Activated T-helper 1 cell treated with anti-CD3 and anti-CD28 coated beads, Interleukin-12 subunit alpha, Interleukin-12 subunit beta, Interleukin-2, Interleukin-4 antibody, amounts not matched to agents 30 ng/mL and 10 ng/mL and 1 ng/mL, durations not matched to agents 14 hours and 24 hours and 36 hours (primary cell): ENCODE data around the gene HECW1. TPM values are rescaled to one million over a fixed set of nuclear protein-coding genes. Genes with fewer than 3 reads are reported as not detected.

ENCODE experiments used
- DNase-seq: peaks from one replicate; pipeline ENCODE4 v3.0.0; 2021; ENCODE audit warnings: low spot score
- H3K27ac Mint-ChIP-seq: one replicate; pipeline ENCODE4 v1.8.0; 2021; ENCODE audit warnings: mild to moderate bottlenecking, mixed read lengths
- H3K27me3 Mint-ChIP-seq: one replicate; pipeline ENCODE4 v1.8.0; 2022; ENCODE audit warnings: mild to moderate bottlenecking, moderate library complexity, mixed read lengths; ENCODE audit not compliant: insufficient read depth
- H3K36me3 Mint-ChIP-seq: one replicate; pipeline ENCODE4 v1.8.0; 2021; ENCODE audit warnings: low read depth, mixed read lengths
- H3K4me1 Mint-ChIP-seq: one replicate; pipeline ENCODE4 v1.8.0; 2021; ENCODE audit warnings: low read depth, mixed read lengths
- H3K4me3 Mint-ChIP-seq: one replicate; pipeline ENCODE4 v1.8.0; 2021; ENCODE audit warnings: mild to moderate bottlenecking, moderate library complexity, mixed read lengths
- H3K9me3 Mint-ChIP-seq: one replicate; pipeline ENCODE4 v1.8.0; 2021; ENCODE audit warnings: mixed read lengths
- intact Hi-C: fragments of 100-400 bp; cut with micrococcal nuclease; formaldehyde crosslinking; loops from one replicate; pipeline ENCODE4 v1.15.1; 2024
- total RNA-seq: library from RNA; stranded (reverse); gene quantifications from 2 replicates; pipeline ENCODE4 v1.2.3, GENCODE V29; 2022

Gene HECW1
- total RNA-seq, 1 donor from 2014 or later: not detected

- no peak for DNase-seq
- no peak overlapping the region for H3K27ac Mint-ChIP-seq
- intact Hi-C loops: no loop called here
- no peaks in the 10 kb centered on the region for H3K27me3 Mint-ChIP-seq
- no peaks in the 10 kb centered on the region for H3K9me3 Mint-ChIP-seq
- H3K4me3 Mint-ChIP-seq: no peak overlapping the region
- H3K4me1 Mint-ChIP-seq: no peaks in the 10 kb centered on the region
- H3K36me3 Mint-ChIP-seq: no peaks in the 10 kb centered on the region
These were observed 250.2 kb downstream of the HECW1 start for GRCh38 chr7:43362652-43363034.

GRCh38 chr7:43363035-43363791 is 250.8 kb downstream of the HECW1 start:
- H3K9me3 Mint-ChIP-seq: no peaks in the 10 kb centered on the region
- H3K4me1 Mint-ChIP-seq: no peaks in the 10 kb centered on the region
- no peak for DNase-seq
- no peaks in the 10 kb centered on the region for H3K27me3 Mint-ChIP-seq
- H3K36me3 Mint-ChIP-seq: no peaks in the 10 kb centered on the region
- no peak overlapping the region for H3K27ac Mint-ChIP-seq
- intact Hi-C loops: no loop called here
- no peak overlapping the region for H3K4me3 Mint-ChIP-seq

- intact Hi-C loops: no loop called here
- DNase-seq: no peak
- Mint-ChIP-seq H3K4me3 (no peak overlapping the region), H3K27ac (no peak overlapping the region), H3K9me3 (no peaks in the 10 kb centered on the region), H3K4me1 (no peaks in the 10 kb centered on the region), H3K36me3 (no peaks in the 10 kb centered on the region), H3K27me3 (no peaks in the 10 kb centered on the region)
These were observed 251.9 kb downstream of the HECW1 start for GRCh38 chr7:43364391-43364790.

GRCh38 chr7:43372676-43373355 is 260.4 kb downstream of the HECW1 start:
- Mint-ChIP-seq H3K4me1 (no peaks in the 10 kb centered on the region), H3K4me3 (no peak overlapping the region), H3K36me3 (peaks cover 1% of the 10 kb centered on the region), H3K27me3 (peaks cover 4% of the 10 kb centered on the region), H3K9me3 (no peaks in the 10 kb centered on the region), H3K27ac (no peak overlapping the region)
- intact Hi-C loops: no loop called here
- DNase-seq: no peak

- Mint-ChIP-seq H3K36me3 (no peaks in the 10 kb centered on the region), H3K27ac (no peak overlapping the region), H3K4me3 (no peak overlapping the region), H3K4me1 (no peaks in the 10 kb centered on the region), H3K27me3 (peaks cover 7% of the 10 kb centered on the region), H3K9me3 (no peaks in the 10 kb centered on the region)
- intact Hi-C loops: no loop called here
- DNase-seq: no peak
These were observed 264.9 kb downstream of the HECW1 start for GRCh38 chr7:43377196-43377960.

- Mint-ChIP-seq H3K27ac (no peak overlapping the region), H3K4me3 (no peak overlapping the region), H3K9me3 (peaks cover 5% of the 10 kb centered on the region), H3K36me3 (no peaks in the 10 kb centered on the region), H3K27me3 (peaks cover 6% of the 10 kb centered on the region), H3K4me1 (no peaks in the 10 kb centered on the region)
- no peak for DNase-seq
- intact Hi-C loops: no loop called here
These were observed 266.8 kb downstream of the HECW1 start for GRCh38 chr7:43379210-43379609.

- Mint-ChIP-seq H3K36me3 (peaks cover 3% of the 10 kb centered on the region), H3K27ac (no peak overlapping the region), H3K4me1 (peaks cover 7% of the 10 kb centered on the region), H3K27me3 (peaks cover under 1% of the 10 kb centered on the region), H3K4me3 (no peak overlapping the region), H3K9me3 (peaks cover 12% of the 10 kb centered on the region)
- no peak for DNase-seq
- intact Hi-C loops: no loop called here
These were observed 272.3 kb downstream of the HECW1 start for GRCh38 chr7:43384616-43385308.

GRCh38 chr7:43385309-43385680 is 272.8 kb downstream of the HECW1 start:
- Mint-ChIP-seq H3K27me3 (no peaks in the 10 kb centered on the region), H3K4me3 (no peak overlapping the region), H3K27ac (no peak overlapping the region), H3K9me3 (peaks cover 12% of the 10 kb centered on the region), H3K36me3 (peaks cover 3% of the 10 kb centered on the region), H3K4me1 (peaks cover 7% of the 10 kb centered on the region)
- intact Hi-C loops: no loop called here
- DNase-seq: no peak

- H3K4me3 Mint-ChIP-seq: no peak overlapping the region
- H3K36me3 Mint-ChIP-seq: peaks cover 3% of the 10 kb centered on the region
- H3K9me3 Mint-ChIP-seq: peaks cover 12% of the 10 kb centered on the region
- no peak for DNase-seq
- peak overlapping the region; percentile 40 for H3K27ac Mint-ChIP-seq
- intact Hi-C loops: no loop called here
- no peaks in the 10 kb centered on the region for H3K27me3 Mint-ChIP-seq
- H3K4me1 Mint-ChIP-seq: peaks cover 7% of the 10 kb centered on the region
These were observed 273.4 kb downstream of the HECW1 start for GRCh38 chr7:43385856-43386255.

GRCh38 chr7:43387932-43388331 is 275.5 kb downstream of the HECW1 start:
- Mint-ChIP-seq H3K9me3 (peaks cover 12% of the 10 kb centered on the region), H3K36me3 (peaks cover 3% of the 10 kb centered on the region), H3K4me1 (peaks cover 7% of the 10 kb centered on the region), H3K27me3 (no peaks in the 10 kb centered on the region), H3K27ac (no peak overlapping the region), H3K4me3 (no peak overlapping the region)
- intact Hi-C loops: no loop called here
- DNase-seq: no peak

- no peak for DNase-seq
- Mint-ChIP-seq H3K36me3 (peaks cover 3% of the 10 kb centered on the region), H3K4me3 (no peak overlapping the region), H3K4me1 (peaks cover 7% of the 10 kb centered on the region), H3K27me3 (peaks cover 2% of the 10 kb centered on the region), H3K9me3 (peaks cover 7% of the 10 kb centered on the region), H3K27ac (no peak overlapping the region)
- intact Hi-C loops: no loop called here
These were observed 278.1 kb downstream of the HECW1 start for GRCh38 chr7:43390576-43390975.

GRCh38 chr7:43391518-43391917 is 279.1 kb downstream of the HECW1 start:
- Mint-ChIP-seq H3K27me3 (peaks cover 2% of the 10 kb centered on the region), H3K36me3 (no peaks in the 10 kb centered on the region), H3K27ac (no peak overlapping the region), H3K4me1 (no peaks in the 10 kb centered on the region), H3K4me3 (no peak overlapping the region), H3K9me3 (no peaks in the 10 kb centered on the region)
- no peak for DNase-seq
- intact Hi-C loops: no loop called here
